ENCODE measurements around the gene ST6GAL2. TPM values are rescaled to one million over a fixed set of nuclear protein-coding genes. Genes with fewer than 3 reads are reported as not detected.

The ST6GAL2 gene, protein sequence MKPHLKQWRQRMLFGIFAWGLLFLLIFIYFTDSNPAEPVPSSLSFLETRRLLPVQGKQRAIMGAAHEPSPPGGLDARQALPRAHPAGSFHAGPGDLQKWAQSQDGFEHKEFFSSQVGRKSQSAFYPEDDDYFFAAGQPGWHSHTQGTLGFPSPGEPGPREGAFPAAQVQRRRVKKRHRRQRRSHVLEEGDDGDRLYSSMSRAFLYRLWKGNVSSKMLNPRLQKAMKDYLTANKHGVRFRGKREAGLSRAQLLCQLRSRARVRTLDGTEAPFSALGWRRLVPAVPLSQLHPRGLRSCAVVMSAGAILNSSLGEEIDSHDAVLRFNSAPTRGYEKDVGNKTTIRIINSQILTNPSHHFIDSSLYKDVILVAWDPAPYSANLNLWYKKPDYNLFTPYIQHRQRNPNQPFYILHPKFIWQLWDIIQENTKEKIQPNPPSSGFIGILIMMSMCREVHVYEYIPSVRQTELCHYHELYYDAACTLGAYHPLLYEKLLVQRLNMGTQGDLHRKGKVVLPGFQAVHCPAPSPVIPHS
- polyA plus RNA-seq (2013, experiment 1 of 2), result 5.6 TPM
- 5.5 TPM for polyA plus RNA-seq (2013, experiment 2 of 2)

DNA sequence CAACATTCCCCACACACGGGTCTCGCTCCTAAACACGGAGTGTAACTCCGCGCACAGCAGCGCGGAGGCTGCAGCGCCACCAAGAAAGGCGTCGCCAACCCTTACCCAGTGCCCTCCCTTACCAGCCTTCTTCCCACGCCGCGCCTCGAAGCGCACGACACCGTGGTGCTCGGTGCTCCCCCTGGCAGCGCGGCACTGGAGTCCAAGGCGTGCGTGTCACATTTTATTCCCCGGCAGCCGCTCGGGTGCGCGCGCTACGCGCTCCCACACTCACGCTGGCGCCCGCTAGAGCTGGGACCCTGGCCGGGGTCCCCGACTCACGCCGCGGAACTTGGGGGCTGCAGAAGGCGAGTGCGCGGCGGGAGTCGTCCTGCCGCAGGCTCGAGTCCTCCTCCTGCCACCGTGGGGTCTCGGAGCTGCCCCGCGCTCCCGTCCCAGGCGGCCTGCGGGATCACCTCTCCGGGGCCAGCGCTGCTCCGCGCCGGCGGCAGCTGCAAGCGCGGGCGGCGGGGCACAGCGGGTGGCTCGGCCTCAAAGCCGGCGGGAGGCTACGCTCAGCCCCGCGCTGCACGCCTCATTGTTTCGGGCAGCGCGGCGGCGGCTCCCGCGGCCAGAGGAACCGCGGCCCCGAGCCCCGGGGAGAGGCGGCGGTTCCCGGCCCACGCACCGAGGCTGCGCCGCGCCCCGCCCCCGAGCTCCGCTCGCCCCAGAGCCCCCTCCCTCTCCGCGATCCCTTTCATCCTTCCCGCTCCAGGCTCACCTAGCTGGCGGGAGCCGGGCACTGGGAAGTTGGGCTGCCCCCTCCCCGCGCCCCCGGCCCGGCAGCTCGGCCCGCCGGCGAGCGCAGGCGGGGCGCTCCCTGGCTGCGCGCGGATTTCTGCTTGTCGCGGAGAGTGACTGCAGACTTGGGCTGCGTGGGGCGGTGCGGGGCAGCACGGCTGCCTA, at the start of gene ST6GAL2:
Gene ST6GAL2 (minus strand): TSS at position 197 of the 945 bp plus-strand sequence. CDS start 42,190 bp downstream, outside the sequence.
- H3K9me3 ChIP-seq (replicated peaks in 1 of 2; ENCODE audit: control insufficient read depth in 2 of 2, insufficient read depth in 1 of 2, low read depth in 1 of 2, low read length in 2 of 2), result no peaks in the 10 kb centered on the region
- no peak within 1 kb of the TSS for H4K91ac ChIP-seq (ENCODE audit: low read depth, low read length, poor library complexity)
- peak within 1 kb of the TSS; percentile 98 for H2BK120ac ChIP-seq (ENCODE audit: low read depth, low read length)
- H2BK12ac ChIP-seq (ENCODE audit: low read length), result peak within 1 kb of the TSS; percentile 14
- H2BK5ac ChIP-seq (ENCODE audit: low read length), result peak within 1 kb of the TSS; percentile 59
- peak within 1 kb of the TSS; percentile 98 for H3K18ac ChIP-seq (ENCODE audit: low read length)
- H3K27me3 ChIP-seq (ENCODE audit: control insufficient read depth in 3 of 3, insufficient read depth in 3 of 3, low read depth in 1 of 3, low read length in 3 of 3), result peaks cover 0 to 67% (median 10%) of the 10 kb centered on the region in 3 experiments
- peaks cover 2% of the 10 kb centered on the region for H3K79me1 ChIP-seq (ENCODE audit: low read depth, low read length)
- H2AFZ ChIP-seq (ENCODE audit: low read length), result peak within 1 kb of the TSS; percentile 87
- peak within 1 kb of the TSS; percentile 56 for H4K8ac ChIP-seq (ENCODE audit: low read depth, low read length)
- peaks cover 2 to 5% of the 10 kb centered on the region in 2 donors for H3K4me1 ChIP-seq (ENCODE audit: control insufficient read depth in 2 of 2, insufficient read depth in 1 of 2, low read depth in 1 of 2, low read length in 2 of 2)
- peak within 1 kb of the TSS; percentile 88 for H2BK15ac ChIP-seq (ENCODE audit: low read length)
- peak within 1 kb of the TSS; percentile 37 to 99 for H3K4me3 ChIP-seq (ENCODE audit: low read length in 2 of 2)
- H2AK5ac ChIP-seq (ENCODE audit: low read depth, low read length), result no peak within 1 kb of the TSS
- no CpG with 5 or more reads among the region's 118 CpGs for WGBS, 2 donors (ENCODE audit: extremely low coverage in 2 of 2, insufficient read length in 2 of 2, insufficient replicate concordance in 1 of 2)
- no peak within 1 kb of the TSS for H3K27ac ChIP-seq (replicated peaks; ENCODE audit: low read length)
- H3K14ac ChIP-seq (ENCODE audit: low read length), result peak within 1 kb of the TSS; percentile 73
- peak within 1 kb of the TSS; percentile 76 for H3K4ac ChIP-seq (ENCODE audit: low read length)
- H3K9ac ChIP-seq (ENCODE audit: low read depth, low read length, poor library complexity), result peak within 1 kb of the TSS; percentile 90
- peak within 1 kb of the TSS; percentile 75 for H3K23ac ChIP-seq (ENCODE audit: low read depth, low read length, poor library complexity)
- peak within 1 kb of the TSS; percentile 98 for H3K4me2 ChIP-seq (ENCODE audit: insufficient read depth, low read length, poor library complexity, severe bottlenecking)
- peak; percentile 58 for DNase-seq (ENCODE audit: low spot score)
- no peaks in the 10 kb centered on the region for H3K36me3 ChIP-seq (replicated peaks in 1 of 2; ENCODE audit: control insufficient read depth in 2 of 2, insufficient read depth in 2 of 2, low read length in 2 of 2)

DNA sequence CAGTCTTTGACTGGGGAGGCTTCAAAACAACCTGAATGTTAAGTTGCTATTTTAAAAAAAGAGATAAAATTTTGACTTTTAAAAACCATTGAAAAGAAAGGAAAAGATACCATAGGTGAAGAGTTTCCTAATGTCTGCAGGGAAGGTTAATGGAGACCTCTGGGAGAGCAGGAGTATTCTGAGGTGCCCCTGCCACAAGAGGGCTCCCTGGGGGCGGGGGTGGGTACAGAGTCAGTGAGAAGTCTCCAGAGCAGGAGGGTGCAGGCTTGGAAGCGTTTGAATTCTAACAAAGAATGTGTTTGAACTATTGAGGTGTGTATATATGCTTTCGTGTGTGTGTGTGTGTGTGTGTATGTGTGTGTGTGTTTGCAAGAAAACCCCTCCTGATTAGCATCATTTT, 46.7 kb upstream of the ST6GAL2 start:
- no peak overlapping the region for H2AK5ac ChIP-seq (ENCODE audit: low read depth, low read length)
- no peak overlapping the region for H2AFZ ChIP-seq (ENCODE audit: low read length)
- no peak overlapping the region for H2BK5ac ChIP-seq (ENCODE audit: low read length)
- H3K4me1 ChIP-seq (ENCODE audit: control insufficient read depth in 2 of 2, insufficient read depth in 1 of 2, low read depth in 1 of 2, low read length in 2 of 2), result no peaks in the 10 kb centered on the region
- no peak overlapping the region for H3K18ac ChIP-seq (ENCODE audit: low read length)
- H3K9ac ChIP-seq (ENCODE audit: low read depth, low read length, poor library complexity), result no peak overlapping the region
- H3K4ac ChIP-seq (ENCODE audit: low read length), result no peak overlapping the region
- no peak overlapping the region for H2BK120ac ChIP-seq (ENCODE audit: low read depth, low read length)
- no peaks in the 10 kb centered on the region for H3K36me3 ChIP-seq (replicated peaks in 1 of 2; ENCODE audit: control insufficient read depth in 2 of 2, insufficient read depth in 2 of 2, low read length in 2 of 2)
- no peak overlapping the region for H3K27ac ChIP-seq (replicated peaks; ENCODE audit: low read length)
- H4K91ac ChIP-seq (ENCODE audit: low read depth, low read length, poor library complexity), result no peak overlapping the region
- H2BK15ac ChIP-seq (ENCODE audit: low read length), result no peak overlapping the region
- no peaks in the 10 kb centered on the region for H3K9me3 ChIP-seq (replicated peaks in 1 of 2; ENCODE audit: control insufficient read depth in 2 of 2, insufficient read depth in 1 of 2, low read depth in 1 of 2, low read length in 2 of 2)
- no peak for DNase-seq (ENCODE audit: low spot score)
- H3K4me3 ChIP-seq (ENCODE audit: low read length in 2 of 2), result no peak overlapping the region
- H4K8ac ChIP-seq (ENCODE audit: low read depth, low read length), result no peak overlapping the region
- no peak overlapping the region for H3K14ac ChIP-seq (ENCODE audit: low read length)
- H3K79me1 ChIP-seq (ENCODE audit: low read depth, low read length), result no peaks in the 10 kb centered on the region
- H2BK12ac ChIP-seq (ENCODE audit: low read length), result no peak overlapping the region
- no CpG with 5 or more reads among the region's 3 CpGs for WGBS, 2 donors (ENCODE audit: extremely low coverage in 2 of 2, insufficient read length in 2 of 2, insufficient replicate concordance in 1 of 2)
- no peak overlapping the region for H3K23ac ChIP-seq (ENCODE audit: low read depth, low read length, poor library complexity)
- H3K27me3 ChIP-seq (ENCODE audit: control insufficient read depth in 3 of 3, insufficient read depth in 3 of 3, low read depth in 1 of 3, low read length in 3 of 3), result no peaks in the 10 kb centered on the region
- no peak overlapping the region for H3K4me2 ChIP-seq (ENCODE audit: insufficient read depth, low read length, poor library complexity, severe bottlenecking)

DNA sequence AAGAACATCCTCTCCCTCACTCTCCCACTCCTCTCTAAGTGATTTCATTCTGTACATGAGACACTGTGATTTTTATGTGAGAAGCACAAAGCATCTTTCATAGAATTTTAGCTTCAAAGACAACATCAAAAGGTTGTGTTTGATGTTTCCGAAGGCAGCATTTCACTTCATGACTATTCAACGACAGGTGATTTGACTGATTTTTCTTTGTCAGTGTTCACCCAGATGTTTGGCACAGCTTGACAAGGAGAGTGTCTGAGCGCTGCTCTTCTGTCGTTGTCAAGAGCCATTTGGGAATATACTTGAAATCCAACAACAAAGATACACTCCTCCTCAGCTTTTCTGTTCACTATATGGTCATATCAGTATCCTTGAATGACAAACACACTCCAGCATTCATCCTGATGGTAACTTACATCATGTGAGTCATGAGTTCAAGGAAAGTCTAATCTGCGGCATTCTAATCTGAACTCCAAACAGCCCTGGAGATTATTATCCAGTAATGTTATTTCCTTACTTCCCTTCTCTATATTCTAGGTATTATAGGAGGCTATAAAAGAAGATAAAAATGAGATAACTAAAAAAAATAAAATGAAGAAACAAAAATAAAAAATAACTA, 45.9 kb upstream of the ST6GAL2 start:
- H3K23ac ChIP-seq (ENCODE audit: low read depth, low read length, poor library complexity), result no peak overlapping the region
- H3K36me3 ChIP-seq (replicated peaks in 1 of 2; ENCODE audit: control insufficient read depth in 2 of 2, insufficient read depth in 2 of 2, low read length in 2 of 2), result no peaks in the 10 kb centered on the region
- no peak overlapping the region for H3K4ac ChIP-seq (ENCODE audit: low read length)
- no peak overlapping the region for H3K14ac ChIP-seq (ENCODE audit: low read length)
- H3K27ac ChIP-seq (replicated peaks; ENCODE audit: low read length), result no peak overlapping the region
- H3K79me1 ChIP-seq (ENCODE audit: low read depth, low read length), result no peaks in the 10 kb centered on the region
- no peak overlapping the region for H2AK5ac ChIP-seq (ENCODE audit: low read depth, low read length)
- DNase-seq (ENCODE audit: low spot score), result no peak
- H3K4me1 ChIP-seq (ENCODE audit: control insufficient read depth in 2 of 2, insufficient read depth in 1 of 2, low read depth in 1 of 2, low read length in 2 of 2), result no peaks in the 10 kb centered on the region
- H4K91ac ChIP-seq (ENCODE audit: low read depth, low read length, poor library complexity), result no peak overlapping the region
- H3K4me2 ChIP-seq (ENCODE audit: insufficient read depth, low read length, poor library complexity, severe bottlenecking), result no peak overlapping the region
- H4K8ac ChIP-seq (ENCODE audit: low read depth, low read length), result no peak overlapping the region
- no peak overlapping the region for H2BK15ac ChIP-seq (ENCODE audit: low read length)
- WGBS, 2 donors (ENCODE audit: extremely low coverage in 2 of 2, insufficient read length in 2 of 2, insufficient replicate concordance in 1 of 2), result no CpG with 5 or more reads among the region's 5 CpGs
- H3K9ac ChIP-seq (ENCODE audit: low read depth, low read length, poor library complexity), result no peak overlapping the region
- no peak overlapping the region for H2BK5ac ChIP-seq (ENCODE audit: low read length)
- H3K18ac ChIP-seq (ENCODE audit: low read length), result no peak overlapping the region
- H3K4me3 ChIP-seq (ENCODE audit: low read length in 2 of 2), result no peak overlapping the region
- H3K27me3 ChIP-seq (ENCODE audit: control insufficient read depth in 3 of 3, insufficient read depth in 3 of 3, low read depth in 1 of 3, low read length in 3 of 3), result no peaks in the 10 kb centered on the region
- no peak overlapping the region for H2AFZ ChIP-seq (ENCODE audit: low read length)
- H2BK12ac ChIP-seq (ENCODE audit: low read length), result no peak overlapping the region
- H3K9me3 ChIP-seq (replicated peaks in 1 of 2; ENCODE audit: control insufficient read depth in 2 of 2, insufficient read depth in 1 of 2, low read depth in 1 of 2, low read length in 2 of 2), result no peaks in the 10 kb centered on the region
- H2BK120ac ChIP-seq (ENCODE audit: low read depth, low read length), result no peak overlapping the region

All from neuronal stem cell (in vitro differentiated cells).